ENCODE measurements around the gene NUP210. TPM values are rescaled to one million over a fixed set of nuclear protein-coding genes. Genes with fewer than 3 reads are reported as not detected.

NUP210 gene
- total and polyA plus RNA-seq, 7 donors = under 0.01 to 26.4 (median 2.1) TPM

DNA sequence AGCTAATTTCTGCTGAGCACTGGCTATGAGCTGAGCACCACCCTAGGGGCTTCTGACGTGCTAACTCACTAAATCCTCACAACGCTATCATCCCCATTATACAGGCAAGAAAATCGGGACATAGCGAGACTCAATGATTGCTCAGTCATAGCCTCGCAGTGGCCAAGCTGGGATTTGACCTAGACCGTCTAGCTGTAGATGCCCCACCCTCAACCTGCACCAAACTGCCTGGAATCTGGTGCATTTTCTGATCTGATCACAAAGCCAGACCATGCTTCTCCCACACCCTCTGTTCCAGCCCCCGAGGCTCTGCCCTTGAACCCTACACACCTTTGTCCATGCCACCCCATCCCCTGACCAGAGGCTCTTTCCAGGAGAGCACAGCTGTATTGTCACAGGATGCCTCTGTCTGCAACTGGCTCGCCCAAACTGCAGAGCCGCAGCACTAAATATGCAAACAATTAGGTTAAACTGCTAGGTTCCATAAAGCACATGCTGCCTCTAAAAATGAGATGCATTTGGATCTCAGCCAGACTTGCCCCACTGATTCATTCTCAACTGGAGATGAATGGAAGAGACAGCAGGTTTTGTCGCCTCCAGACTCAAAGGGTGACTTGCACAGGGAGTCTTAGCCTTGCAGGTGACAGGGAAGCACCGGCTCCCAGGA is 95.2 kb downstream of the NUP210 start:
- Histone ChIP-seq H3K27me3 (no peaks in the 10 kb centered on the region), H3K36me3 (peaks cover 0 to 44% (median 0%) of the 10 kb centered on the region in 4 donors), H3K4me3 (no peak overlapping the region), H3K4me1 (no peaks in the 10 kb centered on the region), H3K9me3 (no peaks in the 10 kb centered on the region), H3K27ac (no peak overlapping the region)
- intact Hi-C loops (cut with DNase I) = no loop called here
- 91 to 93% methylated on average over 11 of the region's 11 CpGs for WGBS, 2 donors
- TF ChIP-seq EP300 (IDR thresholded peaks at IDR 0.05) (no peak), POLR2AphosphoS5 (IDR thresholded peaks at IDR 0.05) (no peak), POLR2A (IDR thresholded peaks at IDR 0.05) (no peak)
- TF ChIP-seq, protein P1, sequence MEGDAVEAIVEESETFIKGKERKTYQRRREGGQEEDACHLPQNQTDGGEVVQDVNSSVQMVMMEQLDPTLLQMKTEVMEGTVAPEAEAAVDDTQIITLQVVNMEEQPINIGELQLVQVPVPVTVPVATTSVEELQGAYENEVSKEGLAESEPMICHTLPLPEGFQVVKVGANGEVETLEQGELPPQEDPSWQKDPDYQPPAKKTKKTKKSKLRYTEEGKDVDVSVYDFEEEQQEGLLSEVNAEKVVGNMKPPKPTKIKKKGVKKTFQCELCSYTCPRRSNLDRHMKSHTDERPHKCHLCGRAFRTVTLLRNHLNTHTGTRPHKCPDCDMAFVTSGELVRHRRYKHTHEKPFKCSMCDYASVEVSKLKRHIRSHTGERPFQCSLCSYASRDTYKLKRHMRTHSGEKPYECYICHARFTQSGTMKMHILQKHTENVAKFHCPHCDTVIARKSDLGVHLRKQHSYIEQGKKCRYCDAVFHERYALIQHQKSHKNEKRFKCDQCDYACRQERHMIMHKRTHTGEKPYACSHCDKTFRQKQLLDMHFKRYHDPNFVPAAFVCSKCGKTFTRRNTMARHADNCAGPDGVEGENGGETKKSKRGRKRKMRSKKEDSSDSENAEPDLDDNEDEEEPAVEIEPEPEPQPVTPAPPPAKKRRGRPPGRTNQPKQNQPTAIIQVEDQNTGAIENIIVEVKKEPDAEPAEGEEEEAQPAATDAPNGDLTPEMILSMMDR (IDR thresholded peaks at IDR 0.05) = no peak
- DNase-seq = no peak

DNA sequence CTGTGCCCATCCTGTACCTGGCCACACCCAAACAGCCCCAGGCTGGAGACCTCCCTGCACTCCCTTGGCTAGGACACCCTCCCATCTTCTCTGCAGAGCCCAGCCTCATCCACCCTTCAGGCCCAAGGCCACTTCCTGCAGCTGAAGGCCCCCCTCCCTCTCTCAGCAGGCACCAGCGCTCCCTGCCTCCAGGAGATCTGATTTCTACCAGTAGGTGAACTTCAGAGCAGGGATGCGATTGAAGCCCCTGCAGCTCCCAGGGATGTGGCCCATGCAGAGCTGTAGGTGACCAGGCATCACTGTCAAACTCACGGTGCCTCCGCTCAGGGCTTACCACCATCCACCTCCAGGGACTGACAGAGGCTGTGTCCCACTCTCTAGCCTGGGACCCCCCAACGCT is 96.3 kb downstream of the NUP210 start:
- H3K9me3 ChIP-seq = no peaks in the 10 kb centered on the region
- intact Hi-C loops (cut with DNase I) = no loop called here
- H3K4me3 ChIP-seq = no peak overlapping the region
- no peak overlapping the region for H3K27ac ChIP-seq
- no peaks in the 10 kb centered on the region for H3K4me1 ChIP-seq
- H3K27me3 ChIP-seq = no peaks in the 10 kb centered on the region
- WGBS, 2 donors = 95% methylated on average over 5 of the region's 5 CpGs
- TF ChIP-seq EP300 (IDR thresholded peaks at IDR 0.05) (no peak), POLR2A (IDR thresholded peaks at IDR 0.05) (no peak), POLR2AphosphoS5 (IDR thresholded peaks at IDR 0.05) (no peak)
- TF ChIP-seq, protein P1 (IDR thresholded peaks at IDR 0.05) = no peak
- no peak for DNase-seq
- H3K36me3 ChIP-seq = peaks cover 0 to 52% (median 0%) of the 10 kb centered on the region in 4 donors

DNA sequence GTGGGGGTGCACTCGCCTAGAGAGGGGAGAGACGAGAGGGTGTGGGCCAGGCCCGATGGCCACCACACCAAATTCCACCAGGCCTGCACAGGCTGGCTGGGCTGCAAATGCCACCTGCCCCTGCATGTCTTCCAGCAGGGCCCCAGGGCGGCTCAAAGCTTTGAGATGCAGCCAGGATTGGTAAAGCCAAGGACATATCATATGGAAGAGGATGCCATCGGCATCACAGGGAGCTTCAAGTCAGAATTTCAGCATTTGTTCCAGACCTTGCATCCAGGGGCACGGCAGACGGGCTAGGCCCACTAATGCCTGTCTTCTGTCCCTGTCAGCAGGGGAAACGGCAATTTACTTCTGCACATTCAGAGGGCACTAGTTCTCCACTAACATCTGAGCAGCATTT is 97.8 kb downstream of the NUP210 start:
- TF ChIP-seq, protein P1 (IDR thresholded peaks at IDR 0.05) = no peak
- TF ChIP-seq POLR2A (IDR thresholded peaks at IDR 0.05) = no peak
- no peak for TF ChIP-seq EP300 (IDR thresholded peaks at IDR 0.05)
- TF ChIP-seq POLR2AphosphoS5 (IDR thresholded peaks at IDR 0.05) = no peak
- WGBS, 2 donors = 91 to 95% methylated on average over 8 of the region's 8 CpGs
- Histone ChIP-seq H3K9me3 (no peaks in the 10 kb centered on the region), H3K4me1 (no peaks in the 10 kb centered on the region), H3K4me3 (no peak overlapping the region), H3K36me3 (peaks cover 0 to 55% (median 0%) of the 10 kb centered on the region in 4 donors), H3K27me3 (no peaks in the 10 kb centered on the region), H3K27ac (no peak overlapping the region)
- intact Hi-C loops (cut with DNase I) = no loop called here
- no peak for DNase-seq

DNA sequence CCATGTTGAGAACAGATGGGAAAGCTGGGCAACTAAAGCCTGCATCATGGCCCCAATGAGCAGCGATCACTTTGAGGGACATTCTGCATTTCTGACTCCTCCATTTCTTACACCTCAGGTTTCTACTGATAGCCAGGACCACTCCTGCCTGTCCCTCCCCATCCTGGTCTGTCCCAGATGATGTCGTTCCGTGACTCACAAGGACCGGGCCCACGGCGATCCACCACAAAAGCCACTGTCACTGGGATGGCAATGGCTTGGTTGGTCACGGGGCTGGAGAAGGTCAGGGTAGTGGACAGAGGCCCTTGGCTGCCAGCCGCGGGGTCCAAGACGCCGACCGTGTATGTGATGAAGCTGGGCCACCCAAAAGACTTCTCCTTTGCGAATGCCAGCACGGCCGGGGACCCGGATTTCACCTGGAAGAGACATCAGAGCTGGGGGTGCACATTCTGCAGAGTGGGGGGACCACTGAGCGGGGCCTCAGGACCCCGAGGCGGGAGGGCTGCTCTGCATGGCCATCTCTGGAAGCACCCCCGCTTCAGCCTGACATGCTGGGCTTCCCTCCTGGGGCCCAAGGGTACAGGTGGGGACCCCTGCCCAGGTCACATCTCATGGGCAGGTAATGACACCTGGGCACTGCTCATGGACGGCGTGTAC is 100.4 kb downstream of the NUP210 start:
- Histone ChIP-seq H3K9me3 (no peaks in the 10 kb centered on the region), H3K4me1 (no peaks in the 10 kb centered on the region), H3K4me3 (no peak overlapping the region), H3K27ac (no peak overlapping the region), H3K27me3 (no peaks in the 10 kb centered on the region), H3K36me3 (peaks cover 0 to 45% (median 0%) of the 10 kb centered on the region in 4 donors)
- intact Hi-C loops (cut with DNase I) = no loop called here
- DNase-seq = no peak
- TF ChIP-seq, protein P1 (IDR thresholded peaks at IDR 0.05) = no peak
- TF ChIP-seq POLR2A (IDR thresholded peaks at IDR 0.05) (no peak), EP300 (IDR thresholded peaks at IDR 0.05) (no peak), POLR2AphosphoS5 (IDR thresholded peaks at IDR 0.05) (no peak)
- WGBS, 2 donors = 97% methylated on average over 22 of the region's 22 CpGs
